ENCODE results near the gene GPR142.

Gene GPR142

DNA sequence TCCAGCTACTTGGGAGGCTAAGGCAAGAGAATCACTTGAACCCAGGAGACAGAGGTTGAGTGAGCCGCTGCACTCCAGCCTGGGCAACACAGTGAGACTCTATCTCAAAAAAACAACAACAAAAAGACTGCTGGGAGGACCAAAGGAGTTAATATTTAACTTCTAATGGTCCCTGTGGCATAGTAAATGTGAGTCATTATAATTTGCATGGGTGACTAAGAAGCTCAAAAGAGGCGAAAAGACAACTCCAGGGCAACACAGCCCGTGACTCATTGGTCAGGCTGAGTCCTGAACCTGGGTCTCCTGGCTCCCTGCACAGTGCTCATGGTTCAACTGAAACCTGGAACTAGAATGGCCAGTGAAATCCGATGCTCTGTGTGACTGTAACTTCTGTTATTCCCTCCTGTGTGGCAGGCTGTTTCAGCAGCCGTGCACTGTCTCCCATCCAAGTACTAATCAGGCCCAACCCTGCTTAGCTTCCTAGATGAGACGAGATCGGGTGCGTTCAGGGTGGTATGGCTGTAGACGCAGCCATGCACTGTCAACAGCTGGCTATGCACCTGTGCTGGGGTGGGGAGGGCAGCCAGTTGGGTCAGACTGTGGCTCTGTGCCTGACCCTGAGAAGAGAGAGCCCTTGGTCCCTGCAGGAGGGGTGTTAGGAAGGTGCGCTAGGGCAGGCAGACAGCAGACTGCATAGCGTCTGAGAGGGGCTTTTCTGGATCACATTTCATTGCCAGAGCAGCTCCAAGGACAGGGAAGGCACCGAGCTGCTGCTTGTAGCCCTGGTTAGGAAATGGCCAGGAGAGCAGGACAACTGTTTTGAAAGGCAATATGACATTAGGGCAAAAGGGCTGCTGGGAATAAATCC lies 50.1 kb downstream of the GPR142 start:
- no peak for TF ChIP-seq YY1 (IDR thresholded peaks at IDR 0.05; ENCODE audit: low read depth)

DNA sequence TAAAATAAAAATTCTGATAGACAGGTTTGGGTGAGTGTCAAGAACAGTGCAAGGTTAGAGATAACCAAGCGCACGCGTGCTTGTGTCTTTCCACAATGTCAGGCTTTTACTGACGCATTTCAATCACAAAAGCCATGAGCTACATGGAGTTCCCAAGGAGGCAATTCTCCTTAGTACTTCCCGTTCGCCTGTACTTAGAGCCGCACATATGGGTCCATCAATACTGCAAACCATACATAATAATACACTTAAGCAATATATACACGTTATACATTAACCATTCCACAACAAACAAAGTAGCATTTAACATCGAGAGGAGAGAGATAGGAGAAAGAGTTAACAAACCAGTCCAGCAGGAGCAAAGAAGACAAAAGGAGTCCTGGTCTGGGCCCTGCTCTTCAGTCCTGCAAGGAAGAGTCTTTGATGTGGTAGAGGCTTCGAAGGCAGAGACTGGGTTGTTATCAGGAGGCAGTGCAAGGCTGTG lies 52.7 kb downstream of the GPR142 start:
- TF ChIP-seq TCF12 (IDR thresholded peaks at IDR 0.05; ENCODE audit: low read depth) (no peak), NFIC (IDR thresholded peaks at IDR 0.05) (no peak), TEAD4 (IDR thresholded peaks at IDR 0.05) (no peak), TAF1 (IDR thresholded peaks at IDR 0.05; ENCODE audit: low read depth) (no peak), USF1 (IDR thresholded peaks at IDR 0.05) (no peak), MAX (IDR thresholded peaks at IDR 0.05) (no peak), CREB1 (IDR thresholded peaks at IDR 0.05; ENCODE audit: low read depth) (no peak), FOXM1 (IDR thresholded peaks at IDR 0.05; ENCODE audit: borderline replicate concordance, low read depth) (no peak)
- TF ChIP-seq, protein P1, sequence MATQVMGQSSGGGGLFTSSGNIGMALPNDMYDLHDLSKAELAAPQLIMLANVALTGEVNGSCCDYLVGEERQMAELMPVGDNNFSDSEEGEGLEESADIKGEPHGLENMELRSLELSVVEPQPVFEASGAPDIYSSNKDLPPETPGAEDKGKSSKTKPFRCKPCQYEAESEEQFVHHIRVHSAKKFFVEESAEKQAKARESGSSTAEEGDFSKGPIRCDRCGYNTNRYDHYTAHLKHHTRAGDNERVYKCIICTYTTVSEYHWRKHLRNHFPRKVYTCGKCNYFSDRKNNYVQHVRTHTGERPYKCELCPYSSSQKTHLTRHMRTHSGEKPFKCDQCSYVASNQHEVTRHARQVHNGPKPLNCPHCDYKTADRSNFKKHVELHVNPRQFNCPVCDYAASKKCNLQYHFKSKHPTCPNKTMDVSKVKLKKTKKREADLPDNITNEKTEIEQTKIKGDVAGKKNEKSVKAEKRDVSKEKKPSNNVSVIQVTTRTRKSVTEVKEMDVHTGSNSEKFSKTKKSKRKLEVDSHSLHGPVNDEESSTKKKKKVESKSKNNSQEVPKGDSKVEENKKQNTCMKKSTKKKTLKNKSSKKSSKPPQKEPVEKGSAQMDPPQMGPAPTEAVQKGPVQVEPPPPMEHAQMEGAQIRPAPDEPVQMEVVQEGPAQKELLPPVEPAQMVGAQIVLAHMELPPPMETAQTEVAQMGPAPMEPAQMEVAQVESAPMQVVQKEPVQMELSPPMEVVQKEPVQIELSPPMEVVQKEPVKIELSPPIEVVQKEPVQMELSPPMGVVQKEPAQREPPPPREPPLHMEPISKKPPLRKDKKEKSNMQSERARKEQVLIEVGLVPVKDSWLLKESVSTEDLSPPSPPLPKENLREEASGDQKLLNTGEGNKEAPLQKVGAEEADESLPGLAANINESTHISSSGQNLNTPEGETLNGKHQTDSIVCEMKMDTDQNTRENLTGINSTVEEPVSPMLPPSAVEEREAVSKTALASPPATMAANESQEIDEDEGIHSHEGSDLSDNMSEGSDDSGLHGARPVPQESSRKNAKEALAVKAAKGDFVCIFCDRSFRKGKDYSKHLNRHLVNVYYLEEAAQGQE (IDR thresholded peaks at IDR 0.05; ENCODE audit: low read depth): no peak

Measured in Ishikawa (cell line).